Activated T-helper 2 cell treated with anti-CD3 and anti-CD28 coated beads, Interferon-gamma antibody, Interleukin-2, Interleukin-4, amounts not matched to agents 10 μg/mL and 5 μg/mL and 100 μg/mL, durations not matched to agents 14 hours and 24 hours and 36 hours (primary cell): ENCODE measurements around the gene PRODH2. TPM values are rescaled to one million over a fixed set of nuclear protein-coding genes. Genes with fewer than 3 reads are reported as not detected.
A peak's percentile ranks its signal among the peaks of the same experiment; 100 is the strongest.
"Not testable (repeated sequence)": the region's sequence is repeated elsewhere in the genome, so short reads cannot be mapped to it uniquely, and the experiment has no call there.

Source experiments
- DNase-seq: peaks from one replicate; pipeline ENCODE4 v3.0.0; 2021; ENCODE audit warnings: low spot score
- H3K27ac Mint-ChIP-seq: one replicate; pipeline ENCODE4 v1.8.0; 2021; ENCODE audit warnings: mixed read lengths
- H3K27me3 Mint-ChIP-seq: one replicate; pipeline ENCODE4 v1.8.0; 2021; ENCODE audit warnings: low read depth, mixed read lengths
- H3K36me3 Mint-ChIP-seq: one replicate; pipeline ENCODE4 v1.8.0; 2021; ENCODE audit warnings: low read depth, mixed read lengths
- H3K4me1 Mint-ChIP-seq: one replicate; pipeline ENCODE4 v1.8.0; 2021; ENCODE audit warnings: low read depth, mixed read lengths
- H3K4me3 Mint-ChIP-seq: one replicate; pipeline ENCODE4 v1.8.0; 2021; ENCODE audit warnings: low read depth, mild to moderate bottlenecking, moderate library complexity, mixed read lengths
- H3K9me3 Mint-ChIP-seq: one replicate; pipeline ENCODE4 v1.8.0; 2021; ENCODE audit warnings: mixed read lengths
- intact Hi-C: fragments of 100-400 bp; cut with micrococcal nuclease; formaldehyde crosslinking; loops from one replicate; pipeline ENCODE4 v1.15.1; 2023
- total RNA-seq: library from RNA; stranded (reverse); gene quantifications from 2 replicates; pipeline ENCODE4 v1.2.3, GENCODE V29; 2022

PRODH2 gene
- total RNA-seq, 1 donor from 2014 or later = not detected

DNA sequence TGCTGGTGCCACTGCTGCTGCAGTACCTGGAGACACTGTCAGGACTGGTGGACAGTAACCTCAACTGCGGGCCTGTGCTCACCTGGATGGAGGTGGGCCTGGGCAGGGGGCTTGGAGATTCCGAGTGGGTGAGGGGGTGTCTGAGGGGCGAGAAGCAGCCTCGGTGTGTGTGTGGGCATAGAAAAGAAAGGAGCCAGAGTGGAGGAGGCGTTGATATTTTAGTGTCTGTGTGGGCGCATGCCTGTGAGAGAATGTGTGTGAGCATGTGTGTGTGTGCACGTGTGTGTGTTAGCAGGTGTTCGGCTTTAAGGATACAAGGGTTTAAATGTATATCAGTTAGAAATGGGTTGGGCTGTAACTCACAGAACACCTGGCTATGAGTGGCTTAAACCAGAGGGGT is 33.6 kb downstream of the PRODH2 start:
- Mint-ChIP-seq H3K4me3 (no peak overlapping the region), H3K36me3 (peaks cover 24% of the 10 kb centered on the region), H3K27me3 (no peaks in the 10 kb centered on the region), H3K4me1 (peaks cover 21% of the 10 kb centered on the region), H3K27ac (no peak overlapping the region), H3K9me3 (no peaks in the 10 kb centered on the region)
- intact Hi-C loops = no loop called here
- no peak for DNase-seq

DNA sequence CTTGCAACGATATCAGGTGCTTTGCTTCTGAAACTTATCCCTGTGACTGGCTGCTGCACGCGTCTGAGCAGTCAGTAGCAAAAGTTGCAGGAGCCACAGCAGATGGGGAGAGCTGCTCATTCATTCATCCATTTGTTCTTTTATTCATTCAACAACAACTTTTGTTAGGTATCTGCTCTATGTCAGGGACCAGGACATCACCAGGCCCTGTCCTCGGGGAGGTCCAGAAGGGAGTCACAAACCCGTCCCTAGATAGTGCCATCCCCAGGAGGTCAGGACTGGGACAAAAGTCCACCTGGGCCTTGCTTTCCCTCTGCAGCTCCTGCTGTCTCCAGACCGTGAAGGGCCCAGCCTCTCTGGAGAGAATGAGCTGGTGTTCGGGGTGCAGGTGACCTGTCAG is 34.7 kb downstream of the PRODH2 start:
- Mint-ChIP-seq H3K4me3 (no peak overlapping the region), H3K27ac (no peak overlapping the region), H3K4me1 (peaks cover 21% of the 10 kb centered on the region), H3K9me3 (no peaks in the 10 kb centered on the region), H3K27me3 (no peaks in the 10 kb centered on the region), H3K36me3 (peaks cover 17% of the 10 kb centered on the region)
- intact Hi-C loops = no loop called here
- DNase-seq = no peak

DNA sequence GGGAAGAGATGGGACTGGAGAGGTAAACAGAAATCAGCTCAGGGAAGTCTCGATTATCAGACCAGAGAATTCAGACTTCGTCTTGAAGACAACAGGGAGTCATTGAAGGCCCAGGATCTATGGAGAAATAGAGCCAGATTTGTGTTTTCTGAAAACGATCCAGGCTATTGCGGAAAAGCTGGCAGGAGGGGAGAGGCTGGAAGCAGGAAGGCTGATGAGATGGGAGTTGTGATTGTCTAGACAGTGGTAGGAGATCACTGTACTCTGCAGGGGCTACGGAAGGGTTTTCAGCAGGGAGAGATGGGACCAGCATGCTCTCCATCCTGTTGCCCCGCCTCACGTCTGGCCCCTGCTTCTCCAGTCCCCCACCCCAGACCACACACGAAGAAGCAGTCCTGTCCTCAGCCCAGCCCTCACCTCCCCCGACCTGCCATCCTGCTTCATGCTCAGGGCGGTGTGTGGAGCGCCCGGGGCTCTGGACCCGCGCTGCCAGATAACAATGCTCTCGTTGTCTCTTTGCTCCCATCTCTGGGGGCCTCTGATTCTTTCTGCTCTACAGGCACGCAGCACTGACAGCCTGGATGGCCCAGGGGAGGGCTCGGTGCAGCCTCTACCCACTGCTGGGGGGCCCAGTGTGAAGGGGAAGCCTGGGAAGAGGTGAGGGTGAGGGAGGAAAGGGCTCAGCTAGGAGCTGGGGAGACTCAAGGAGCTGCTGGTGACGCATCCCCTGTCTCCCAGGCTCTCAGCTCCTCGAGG is 35.4 kb downstream of the PRODH2 start:
- Mint-ChIP-seq H3K27me3 (no peaks in the 10 kb centered on the region), H3K4me1 (peaks cover 21% of the 10 kb centered on the region), H3K9me3 (no peaks in the 10 kb centered on the region), H3K27ac (no peak overlapping the region), H3K36me3 (peaks cover 13% of the 10 kb centered on the region), H3K4me3 (peak overlapping the region; percentile 24)
- no peak for DNase-seq
- intact Hi-C loops = no loop called here

DNA sequence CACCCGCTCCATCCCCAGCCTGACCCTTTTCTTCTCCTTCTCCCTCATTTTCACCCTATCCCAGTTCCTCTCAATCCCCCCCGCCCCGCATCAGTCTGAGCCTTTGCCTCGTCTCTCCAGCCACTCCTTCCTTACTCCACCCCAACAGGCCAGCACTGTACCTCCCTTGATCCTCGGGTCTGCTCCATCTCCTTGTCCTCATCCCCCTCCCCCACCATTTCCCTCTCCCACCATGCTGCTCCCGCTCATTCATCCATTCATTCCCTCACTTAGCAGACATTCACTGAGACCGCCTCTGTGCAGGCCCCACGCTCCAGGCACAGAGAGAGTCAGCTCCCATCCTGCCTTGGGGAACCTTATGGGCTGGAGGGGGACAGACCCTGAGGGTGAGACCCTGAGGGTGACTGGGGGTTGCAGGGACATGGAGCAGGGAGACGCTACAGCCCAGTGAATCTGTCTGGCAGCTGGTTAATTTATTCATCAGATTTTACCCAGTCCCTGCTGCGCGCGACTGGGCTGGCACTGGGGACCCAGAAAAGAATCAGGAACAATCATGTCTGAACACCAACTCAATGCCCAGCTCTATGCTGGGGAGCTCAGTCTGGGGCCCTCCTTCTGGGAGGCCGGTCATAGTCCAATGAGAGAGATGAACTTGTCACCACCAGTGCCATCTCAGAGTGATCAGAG is 36.4 kb downstream of the PRODH2 start:
- Mint-ChIP-seq H3K27me3 (no peaks in the 10 kb centered on the region), H3K4me3 (peak overlapping the region; percentile 86), H3K27ac (peak overlapping the region; percentile 73), H3K36me3 (peaks cover 7% of the 10 kb centered on the region), H3K4me1 (peaks cover 21% of the 10 kb centered on the region), H3K9me3 (no peaks in the 10 kb centered on the region)
- intact Hi-C loops = no loop called here
- DNase-seq = no peak

DNA sequence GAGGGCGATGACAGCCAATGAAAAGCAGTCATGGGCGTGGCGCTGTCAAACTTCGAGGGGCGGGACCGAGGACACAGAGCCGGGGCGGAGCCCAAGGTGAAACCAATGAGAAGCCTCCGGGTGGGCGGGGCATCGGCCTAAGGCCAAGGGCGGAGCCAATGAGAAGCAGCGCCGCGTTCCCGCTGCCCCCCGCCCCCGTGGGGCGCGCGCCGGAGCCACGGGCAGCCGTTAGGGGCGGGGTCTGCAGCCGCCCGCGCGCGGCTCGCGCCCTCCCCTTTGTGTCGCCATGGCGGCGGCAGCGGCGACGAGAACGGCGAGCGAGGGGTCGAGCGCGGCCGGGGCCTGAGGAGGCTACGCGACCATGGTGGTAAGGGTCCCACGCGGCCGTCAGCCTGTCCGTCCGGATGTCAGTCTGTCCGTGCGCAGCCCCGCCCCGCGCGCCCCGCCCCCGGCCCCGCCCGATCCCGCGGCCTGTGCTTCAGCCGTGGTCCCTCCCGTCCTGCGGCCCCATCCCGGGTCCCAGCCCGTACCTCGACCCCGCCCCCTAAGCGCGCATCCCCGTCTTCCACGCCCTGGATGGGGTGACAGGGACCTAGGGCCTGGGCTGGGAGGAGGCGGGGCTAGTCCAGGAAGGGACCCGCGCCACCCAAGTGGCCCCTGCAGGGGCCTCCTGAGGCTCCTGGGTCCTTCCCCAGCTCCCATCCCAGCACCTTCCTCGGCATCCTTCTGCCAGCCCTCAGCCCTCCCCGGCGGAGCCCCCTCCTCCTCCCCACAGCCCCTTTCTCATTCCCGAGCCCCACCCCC is 37.1 kb downstream of the PRODH2 start, which contains the start of gene ARHGAP33:
Gene ARHGAP33 (plus strand): TSS at position 267 of the 804 bp plus-strand sequence. CDS start 95 bp downstream, at position 362.
- Mint-ChIP-seq H3K27me3 (no peaks in the 10 kb centered on the region), H3K4me1 (peaks cover 21% of the 10 kb centered on the region), H3K4me3 (peak within 1 kb of the TSS; percentile 86), H3K27ac (peak within 1 kb of the TSS; percentile 73), H3K36me3 (peaks cover 5% of the 10 kb centered on the region), H3K9me3 (no peaks in the 10 kb centered on the region)
- DNase-seq = peak; percentile 99
- intact Hi-C loops = loop anchor here (1.0 to 2.0 kb wide), 3 partner anchors 17 to 58 kb away; partner anchors contain the start of genes LIN37 and PROSER3

DNA sequence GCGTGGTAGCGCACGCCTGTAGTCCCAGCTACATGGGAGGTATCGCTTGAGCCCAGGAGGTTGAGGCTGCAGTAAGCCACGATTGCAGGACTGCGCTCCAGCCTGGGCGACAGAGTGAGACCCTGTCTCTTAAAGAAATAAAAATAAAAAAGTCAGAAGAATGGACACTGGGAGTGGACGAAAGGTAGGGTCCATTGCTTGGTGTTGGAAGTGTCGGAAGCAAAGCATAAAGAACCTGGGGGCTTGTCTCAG is 37.7 kb downstream of the PRODH2 start:
- Mint-ChIP-seq H3K9me3 (no peaks in the 10 kb centered on the region), H3K27me3 (no peaks in the 10 kb centered on the region), H3K4me1 (peaks cover 21% of the 10 kb centered on the region), H3K36me3 (peaks cover 8% of the 10 kb centered on the region), H3K4me3 (peak overlapping the region; percentile 83), H3K27ac (peak overlapping the region; percentile 20)
- intact Hi-C loops = loop anchor here (1.0 to 2.0 kb wide), 3 partner anchors 16 to 58 kb away; partner anchors contain the start of genes LIN37 and PROSER3
- no peak for DNase-seq

DNA sequence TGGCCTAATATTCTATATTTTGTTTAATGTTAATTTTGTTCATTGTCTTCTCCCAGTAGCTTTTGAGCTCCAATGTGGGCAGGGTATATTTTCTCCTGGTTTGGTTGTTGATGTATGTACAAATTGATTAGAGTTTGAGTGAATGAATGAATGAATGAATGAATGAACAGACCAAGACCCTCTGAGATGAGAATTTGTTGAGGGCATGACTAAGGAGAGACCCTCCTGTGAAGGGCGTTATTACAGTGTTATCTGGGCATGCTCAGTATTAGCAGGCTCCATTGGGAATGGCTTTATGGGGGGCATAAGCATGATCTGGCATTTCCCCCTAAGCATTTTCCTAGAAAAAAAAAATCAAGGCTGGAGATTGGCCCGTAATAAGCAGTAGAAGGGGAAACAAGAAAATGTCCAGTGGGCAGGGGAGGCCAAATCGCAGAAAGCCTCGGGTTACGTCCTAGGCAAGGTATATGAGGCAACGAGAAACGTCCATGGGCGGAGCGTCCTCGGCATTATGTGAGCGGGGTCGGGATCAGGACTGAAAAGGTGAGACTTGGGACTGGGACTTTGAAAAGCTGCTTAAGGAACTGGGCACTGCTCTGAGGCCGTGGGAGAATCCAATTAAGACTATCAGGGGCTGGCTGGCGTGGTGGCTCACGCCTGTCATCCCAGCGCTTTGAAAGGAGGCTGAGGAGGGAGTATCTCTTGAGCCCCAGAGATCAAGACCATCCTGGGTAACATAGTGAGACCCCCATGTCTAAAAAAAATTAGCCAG is 38.2 kb downstream of the PRODH2 start:
- intact Hi-C loops = loop anchor here (1.0 to 2.0 kb wide), 3 partner anchors 16 to 57 kb away; partner anchors contain the start of genes LIN37 and PROSER3
- Mint-ChIP-seq H3K36me3 (peaks cover 8% of the 10 kb centered on the region), H3K27ac (no peak overlapping the region), H3K9me3 (no peaks in the 10 kb centered on the region), H3K4me1 (peaks cover 21% of the 10 kb centered on the region), H3K27me3 (no peaks in the 10 kb centered on the region), H3K4me3 (peak overlapping the region; percentile 83)
- DNase-seq = no peak

DNA sequence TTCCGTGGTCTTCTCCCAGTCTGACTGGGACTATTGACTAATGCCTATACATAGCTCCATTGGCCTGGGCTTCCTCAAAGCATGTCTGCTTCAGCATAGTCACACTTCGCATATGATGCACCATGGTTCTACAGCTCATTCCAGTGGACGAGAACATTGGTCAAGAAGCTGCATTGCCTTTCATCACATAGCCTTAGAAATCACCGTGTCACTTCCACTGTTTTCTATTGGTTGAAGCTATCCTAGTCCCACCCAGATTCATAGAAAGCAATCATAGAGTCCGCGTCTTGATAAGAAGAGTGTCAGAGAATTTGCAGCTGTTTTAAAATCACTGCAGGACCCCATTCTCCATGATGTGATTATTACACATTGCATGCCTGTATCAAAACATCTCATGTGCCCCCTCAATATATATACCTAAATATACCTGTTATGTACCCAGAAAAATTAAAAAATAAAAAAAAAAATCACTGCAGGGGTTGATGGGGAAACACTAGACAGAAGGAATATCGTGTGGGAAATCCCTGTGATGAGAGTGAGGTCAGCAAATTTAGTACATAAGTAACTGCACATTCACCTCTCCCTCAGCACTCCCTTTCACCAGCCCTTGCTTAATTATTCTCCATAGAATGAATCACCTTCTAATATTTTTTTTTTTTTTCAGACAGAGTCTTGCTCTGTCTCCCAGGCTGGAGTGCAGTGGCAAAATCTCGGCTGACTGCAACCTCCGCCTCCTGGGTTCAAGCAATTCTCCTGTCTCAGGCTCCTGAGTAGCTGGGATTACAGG is 39.4 kb downstream of the PRODH2 start:
- H3K4me1 Mint-ChIP-seq = peaks cover 18% of the 10 kb centered on the region
- H3K4me3 Mint-ChIP-seq = no peak overlapping the region
- intact Hi-C loops = no loop called here
- peaks cover 12% of the 10 kb centered on the region for H3K36me3 Mint-ChIP-seq
- no peaks in the 10 kb centered on the region for H3K9me3 Mint-ChIP-seq
- no peak for DNase-seq
- no peaks in the 10 kb centered on the region for H3K27me3 Mint-ChIP-seq
- no peak overlapping the region for H3K27ac Mint-ChIP-seq

DNA sequence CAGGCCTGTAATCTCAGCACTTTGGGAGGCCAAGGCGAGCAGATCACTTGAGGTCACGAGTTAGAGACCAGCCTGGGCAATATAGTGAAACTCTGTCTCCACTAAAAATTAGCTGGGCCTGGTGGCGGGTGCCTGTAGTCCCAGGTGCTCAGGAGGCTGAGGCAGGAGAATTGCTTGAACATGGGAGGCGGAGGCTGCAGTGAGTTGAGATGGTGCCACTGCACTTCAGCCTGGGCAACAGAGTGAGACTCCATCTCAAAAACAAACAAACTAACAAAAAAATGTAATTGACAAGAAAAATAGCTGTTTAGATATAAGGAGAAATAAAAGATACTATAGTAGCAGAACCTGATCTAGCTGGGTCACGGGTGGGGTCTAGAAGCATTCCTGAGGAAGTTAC is 40.3 kb downstream of the PRODH2 start:
- H3K27me3 Mint-ChIP-seq, H3K4me3 Mint-ChIP-seq, intact Hi-C loops, H3K9me3 Mint-ChIP-seq, H3K27ac Mint-ChIP-seq, DNase-seq: not testable (repeated sequence)
- Mint-ChIP-seq H3K4me1 (peaks cover 18% of the 10 kb centered on the region), H3K36me3 (peaks cover 17% of the 10 kb centered on the region)

DNA sequence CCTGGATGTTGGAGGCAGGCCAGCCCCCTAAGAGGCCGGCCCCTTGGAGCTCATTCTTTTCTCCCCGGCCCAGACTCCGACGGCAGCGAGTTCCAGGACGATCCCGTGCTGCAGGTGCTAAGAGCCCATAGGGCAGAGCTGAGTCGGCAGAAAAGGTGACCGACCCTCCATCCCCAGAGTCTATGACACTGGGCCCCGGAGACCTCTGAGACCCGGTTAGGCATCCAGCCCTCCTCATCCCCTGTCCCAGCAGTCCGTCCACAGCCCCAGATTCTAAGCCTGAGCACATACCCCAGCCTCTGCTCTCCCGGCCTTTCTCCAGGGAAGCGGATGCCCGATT is 44.6 kb downstream of the PRODH2 start:
- H3K4me3 Mint-ChIP-seq = no peak overlapping the region
- H3K9me3 Mint-ChIP-seq = no peaks in the 10 kb centered on the region
- no peak for DNase-seq
- intact Hi-C loops = no loop called here
- H3K27ac Mint-ChIP-seq = no peak overlapping the region
- H3K36me3 Mint-ChIP-seq = peaks cover 30% of the 10 kb centered on the region
- no peaks in the 10 kb centered on the region for H3K4me1 Mint-ChIP-seq
- no peaks in the 10 kb centered on the region for H3K27me3 Mint-ChIP-seq

DNA sequence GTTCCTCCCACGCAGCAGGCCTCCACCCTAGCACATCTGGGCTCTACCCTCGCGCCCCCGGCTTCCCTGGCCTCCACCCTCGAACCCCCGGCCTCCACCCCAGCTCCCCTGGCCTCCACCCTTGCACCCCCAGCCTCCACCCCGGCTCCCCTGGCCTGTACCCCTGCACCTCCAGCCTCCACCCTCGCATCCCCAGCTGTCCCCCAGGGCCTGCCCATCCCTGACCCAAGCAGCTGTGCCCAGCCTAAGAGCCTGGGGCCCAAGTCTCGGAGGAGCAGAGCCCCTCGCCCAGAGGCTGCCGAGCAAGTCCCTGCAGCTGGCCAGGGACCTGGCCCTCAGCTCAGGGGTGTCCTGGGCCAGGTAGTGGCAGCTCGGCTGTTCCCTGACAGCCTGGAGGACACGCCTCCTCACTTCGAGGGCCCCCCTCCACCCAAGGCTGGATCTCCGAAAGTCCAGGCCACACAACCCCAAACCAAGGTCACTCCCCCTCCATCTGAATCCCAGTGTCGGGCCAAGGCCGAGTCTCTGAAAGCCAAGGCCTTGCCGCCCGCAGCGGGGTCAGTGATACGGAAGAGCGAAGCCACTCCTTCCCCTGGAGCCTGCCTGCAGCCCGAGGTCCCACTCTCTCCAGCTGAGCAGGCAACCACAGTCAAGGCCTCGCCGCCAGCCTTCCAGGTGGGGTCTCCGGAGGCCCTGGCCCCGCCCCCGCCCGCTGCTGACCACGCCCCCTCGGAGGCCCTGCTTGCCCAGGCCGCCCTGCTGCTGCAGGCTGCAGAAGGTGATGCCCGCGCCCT is 45.2 kb downstream of the PRODH2 start:
- DNase-seq = no peak

More for the DNA sequence above, 45.2 kb downstream of the PRODH2 start:
- intact Hi-C loops = no loop called here
- no peaks in the 10 kb centered on the region for H3K9me3 Mint-ChIP-seq
- H3K27me3 Mint-ChIP-seq = no peaks in the 10 kb centered on the region
- H3K4me1 Mint-ChIP-seq = no peaks in the 10 kb centered on the region
- H3K36me3 Mint-ChIP-seq = peaks cover 30% of the 10 kb centered on the region
- no peak overlapping the region for H3K27ac Mint-ChIP-seq
- H3K4me3 Mint-ChIP-seq = no peak overlapping the region
